GM23248 (cell line): Measurements from ENCODE around the gene GARRE1.
"Not testable (repeated sequence)": the region's sequence is repeated elsewhere in the genome, so short reads cannot be mapped to it uniquely, and the experiment has no call there.

ENCODE experiments used
- EZH2 ChIP-seq: fragments of 200-600 bp; sonication (generic); IDR thresholded peaks from 2 replicates; pipeline ENCODE4 v1.6.1; 2018; ENCODE audit warnings: antibody characterized with exemption, mild to moderate bottlenecking; ENCODE audit not compliant: insufficient read depth, poor library complexity, severe bottlenecking
- EZH2phosphoT487 ChIP-seq: fragments of 200-600 bp; sonication (generic); IDR thresholded peaks from 2 replicates; pipeline ENCODE4 v1.6.1; 2018; ENCODE audit warnings: antibody characterized with exemption, moderate library complexity, mild to moderate bottlenecking, low read depth; ENCODE audit not compliant: insufficient read depth

GRCh38 chr19:34281444-34281843 lies 27.1 kb downstream of the GARRE1 start:
- not testable (repeated sequence) for TF ChIP-seq EZH2, EZH2phosphoT487
